22Rv1 (cell line): ENCODE results near the gene CSF1.

ENCODE experiments used
- ZFX ChIP-seq: fragments of 450-650 bp; IDR thresholded peaks from 2 replicates; pipeline ENCODE4 v1.6.1; 2017; ENCODE audit warnings: antibody characterized with exemption, borderline replicate concordance
- TF ChIP-seq, protein P1 (sequence below): fragments of 450-650 bp; IDR thresholded peaks from 2 replicates; pipeline ENCODE4 v1.5.1; 2017; ENCODE audit warnings: mild to moderate bottlenecking

DNA sequence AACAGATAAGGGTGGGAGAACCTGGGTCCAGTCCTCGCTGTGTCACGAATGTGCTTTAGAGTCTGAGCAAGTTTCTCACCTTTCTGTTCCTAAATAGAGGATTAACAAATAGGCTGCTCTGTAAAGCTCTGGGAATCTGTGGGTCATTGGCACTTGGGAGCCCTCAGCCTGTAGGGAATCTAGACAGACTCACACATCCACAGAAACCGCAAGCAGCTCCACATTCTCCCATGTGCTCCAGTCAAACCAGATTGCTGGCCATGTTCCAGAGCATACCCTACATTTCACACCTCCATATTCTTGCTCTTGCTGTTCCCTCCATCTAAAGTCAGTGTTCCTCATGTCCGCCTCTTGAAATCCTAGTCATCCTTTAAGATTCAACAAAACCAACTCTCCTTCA lies 66.1 kb downstream of the CSF1 start:
- TF ChIP-seq, protein P1, sequence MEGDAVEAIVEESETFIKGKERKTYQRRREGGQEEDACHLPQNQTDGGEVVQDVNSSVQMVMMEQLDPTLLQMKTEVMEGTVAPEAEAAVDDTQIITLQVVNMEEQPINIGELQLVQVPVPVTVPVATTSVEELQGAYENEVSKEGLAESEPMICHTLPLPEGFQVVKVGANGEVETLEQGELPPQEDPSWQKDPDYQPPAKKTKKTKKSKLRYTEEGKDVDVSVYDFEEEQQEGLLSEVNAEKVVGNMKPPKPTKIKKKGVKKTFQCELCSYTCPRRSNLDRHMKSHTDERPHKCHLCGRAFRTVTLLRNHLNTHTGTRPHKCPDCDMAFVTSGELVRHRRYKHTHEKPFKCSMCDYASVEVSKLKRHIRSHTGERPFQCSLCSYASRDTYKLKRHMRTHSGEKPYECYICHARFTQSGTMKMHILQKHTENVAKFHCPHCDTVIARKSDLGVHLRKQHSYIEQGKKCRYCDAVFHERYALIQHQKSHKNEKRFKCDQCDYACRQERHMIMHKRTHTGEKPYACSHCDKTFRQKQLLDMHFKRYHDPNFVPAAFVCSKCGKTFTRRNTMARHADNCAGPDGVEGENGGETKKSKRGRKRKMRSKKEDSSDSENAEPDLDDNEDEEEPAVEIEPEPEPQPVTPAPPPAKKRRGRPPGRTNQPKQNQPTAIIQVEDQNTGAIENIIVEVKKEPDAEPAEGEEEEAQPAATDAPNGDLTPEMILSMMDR: no peak
- TF ChIP-seq ZFX: no peak
